Fibroblast of gingiva (primary cell): ENCODE data around the gene HTT-AS.

Source experiments
- DNase-seq: peaks from one replicate; pipeline ENCODE4 v3.0.0-alpha.2; 2011; ENCODE audit warnings: low read depth

Gene HTT-AS

DNA sequence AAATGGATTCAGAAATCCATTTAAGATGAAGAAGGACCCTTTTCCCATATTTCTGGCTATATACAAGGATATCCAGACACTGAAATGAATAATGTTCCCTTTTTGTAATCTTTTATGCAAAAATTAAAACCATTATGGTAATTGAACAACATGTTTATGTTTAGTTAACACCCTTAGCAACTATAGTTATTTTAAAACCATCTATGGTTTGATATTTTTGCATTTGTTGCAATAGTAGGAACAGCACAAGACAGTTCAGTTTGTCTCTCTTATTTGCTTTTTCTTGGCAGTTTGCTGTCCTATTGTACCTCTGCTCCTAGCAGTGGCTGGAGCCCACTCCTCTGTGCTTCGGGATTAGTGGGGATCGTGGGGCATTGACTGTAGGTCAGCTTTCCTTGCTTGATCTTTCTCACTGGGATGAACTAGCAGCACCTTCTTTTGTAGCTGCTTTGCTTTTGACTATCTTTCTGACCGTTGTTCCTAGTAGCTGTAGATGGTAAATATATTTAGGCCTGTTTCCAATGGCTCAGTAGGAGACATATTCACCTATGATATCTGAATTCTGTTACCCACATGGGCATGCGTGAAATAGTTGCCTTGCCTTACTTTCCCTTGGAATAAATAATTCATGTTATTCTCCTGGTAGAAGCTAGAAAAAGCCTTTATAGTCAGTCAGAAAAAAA is 12.9 kb upstream of the HTT-AS start:
- no peak for DNase-seq

- no peak for DNase-seq
These were observed 11.8 kb upstream of the HTT-AS start for GRCh38 chr4:3085948-3086670.

DNA sequence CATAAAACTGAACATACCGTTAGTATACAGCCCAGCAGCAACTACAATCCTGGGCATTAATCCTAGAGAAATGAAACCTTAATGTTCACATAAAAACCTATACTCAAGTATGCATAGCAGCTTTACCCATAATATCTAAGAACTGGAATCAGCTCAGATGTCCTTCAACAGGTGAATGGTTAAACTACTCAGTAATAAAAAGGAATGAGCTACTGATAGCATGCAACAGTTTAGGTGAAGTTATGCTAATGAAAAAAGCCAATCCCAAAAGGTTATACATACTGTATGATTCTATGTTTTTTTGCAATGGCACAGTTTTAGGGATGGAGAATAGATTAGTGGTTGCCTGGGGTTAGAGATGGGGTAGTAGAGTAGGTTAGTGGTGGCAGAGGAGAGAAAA is 9.4 kb upstream of the HTT-AS start:
- no peak for DNase-seq

DNA sequence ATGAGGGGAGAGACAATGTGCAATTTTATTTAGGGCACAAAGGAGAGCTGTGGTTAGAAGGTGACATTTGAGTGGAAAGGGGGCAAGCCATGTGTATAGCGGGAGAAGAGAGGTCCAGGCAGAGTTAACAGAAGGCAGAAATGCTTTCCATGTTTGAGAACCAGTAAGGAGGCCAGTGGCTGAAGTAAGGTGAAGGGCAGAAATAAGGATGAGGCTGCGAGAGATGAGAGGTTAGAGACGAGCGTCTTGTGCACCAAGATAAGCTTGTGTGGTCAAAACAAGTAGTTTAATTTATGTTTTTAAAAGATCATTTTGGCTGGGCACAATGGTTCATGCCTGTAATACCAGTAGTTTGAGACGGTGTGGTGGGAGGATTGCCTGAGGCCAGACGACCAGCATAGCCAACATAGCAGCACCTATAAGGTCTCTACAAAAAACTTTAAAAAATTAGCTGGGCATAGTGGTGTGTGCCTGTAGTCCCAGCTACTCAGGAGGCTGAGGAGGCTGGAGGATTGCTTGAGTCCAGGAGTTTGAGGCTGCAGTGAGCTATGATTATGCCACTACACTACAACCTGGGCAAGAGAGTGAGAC is 8.7 kb upstream of the HTT-AS start:
- no peak for DNase-seq

- DNase-seq, result no peak
These were observed 5.4 kb upstream of the HTT-AS start for GRCh38 chr4:3079694-3080123.

DNA sequence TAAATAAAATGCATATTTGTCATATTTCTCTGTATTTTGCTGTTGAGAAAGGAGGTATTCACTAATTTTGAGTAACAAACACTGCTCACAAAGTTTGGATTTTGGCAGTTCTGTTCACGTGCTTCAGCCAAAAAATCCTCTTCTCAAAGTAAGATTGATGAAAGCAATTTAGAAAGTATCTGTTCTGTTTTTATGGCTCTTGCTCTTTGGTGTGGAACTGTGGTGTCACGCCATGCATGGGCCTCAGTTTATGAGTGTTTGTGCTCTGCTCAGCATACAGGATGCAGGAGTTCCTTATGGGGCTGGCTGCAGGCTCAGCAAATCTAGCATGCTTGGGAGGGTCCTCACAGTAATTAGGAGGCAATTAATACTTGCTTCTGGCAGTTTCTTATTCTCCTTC is 3.5 kb upstream of the HTT-AS start:
- no peak for DNase-seq

DNA sequence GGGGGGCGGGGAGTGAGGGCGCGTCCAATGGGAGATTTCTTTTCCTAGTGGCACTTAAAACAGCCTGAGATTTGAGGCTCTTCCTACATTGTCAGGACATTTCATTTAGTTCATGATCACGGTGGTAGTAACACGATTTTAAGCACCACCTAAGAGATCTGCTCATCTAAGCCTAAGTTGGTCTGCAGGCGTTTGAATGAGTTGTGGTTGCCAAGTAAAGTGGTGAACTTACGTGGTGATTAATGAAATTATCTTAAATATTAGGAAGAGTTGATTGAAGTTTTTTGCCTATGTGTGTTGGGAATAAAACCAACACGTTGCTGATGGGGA is 1.3 kb upstream of the HTT-AS start:
- no peak for DNase-seq

DNA sequence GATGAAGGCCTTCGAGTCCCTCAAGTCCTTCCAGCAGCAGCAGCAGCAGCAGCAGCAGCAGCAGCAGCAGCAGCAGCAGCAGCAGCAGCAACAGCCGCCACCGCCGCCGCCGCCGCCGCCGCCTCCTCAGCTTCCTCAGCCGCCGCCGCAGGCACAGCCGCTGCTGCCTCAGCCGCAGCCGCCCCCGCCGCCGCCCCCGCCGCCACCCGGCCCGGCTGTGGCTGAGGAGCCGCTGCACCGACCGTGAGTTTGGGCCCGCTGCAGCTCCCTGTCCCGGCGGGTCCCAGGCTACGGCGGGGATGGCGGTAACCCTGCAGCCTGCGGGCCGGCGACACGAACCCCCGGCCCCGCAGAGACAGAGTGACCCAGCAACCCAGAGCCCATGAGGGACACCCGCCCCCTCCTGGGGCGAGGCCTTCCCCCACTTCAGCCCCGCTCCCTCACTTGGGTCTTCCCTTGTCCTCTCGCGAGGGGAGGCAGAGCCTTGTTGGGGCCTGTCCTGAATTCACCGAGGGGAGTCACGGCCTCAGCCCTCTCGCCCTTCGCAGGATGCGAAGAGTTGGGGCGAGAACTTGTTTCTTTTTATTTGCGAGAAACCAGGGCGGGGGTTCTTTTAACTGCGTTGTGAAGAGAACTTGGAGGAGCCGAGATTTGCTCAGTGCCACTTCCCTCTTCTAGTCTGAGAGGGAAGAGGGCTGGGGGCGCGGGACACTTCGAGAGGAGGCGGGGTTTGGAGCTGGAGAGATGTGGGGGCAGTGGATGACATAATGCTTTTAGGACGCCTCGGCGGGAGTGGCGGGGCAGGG is 711 bp upstream of the HTT-AS start:
- DNase-seq, result peak; percentile 34

DNA sequence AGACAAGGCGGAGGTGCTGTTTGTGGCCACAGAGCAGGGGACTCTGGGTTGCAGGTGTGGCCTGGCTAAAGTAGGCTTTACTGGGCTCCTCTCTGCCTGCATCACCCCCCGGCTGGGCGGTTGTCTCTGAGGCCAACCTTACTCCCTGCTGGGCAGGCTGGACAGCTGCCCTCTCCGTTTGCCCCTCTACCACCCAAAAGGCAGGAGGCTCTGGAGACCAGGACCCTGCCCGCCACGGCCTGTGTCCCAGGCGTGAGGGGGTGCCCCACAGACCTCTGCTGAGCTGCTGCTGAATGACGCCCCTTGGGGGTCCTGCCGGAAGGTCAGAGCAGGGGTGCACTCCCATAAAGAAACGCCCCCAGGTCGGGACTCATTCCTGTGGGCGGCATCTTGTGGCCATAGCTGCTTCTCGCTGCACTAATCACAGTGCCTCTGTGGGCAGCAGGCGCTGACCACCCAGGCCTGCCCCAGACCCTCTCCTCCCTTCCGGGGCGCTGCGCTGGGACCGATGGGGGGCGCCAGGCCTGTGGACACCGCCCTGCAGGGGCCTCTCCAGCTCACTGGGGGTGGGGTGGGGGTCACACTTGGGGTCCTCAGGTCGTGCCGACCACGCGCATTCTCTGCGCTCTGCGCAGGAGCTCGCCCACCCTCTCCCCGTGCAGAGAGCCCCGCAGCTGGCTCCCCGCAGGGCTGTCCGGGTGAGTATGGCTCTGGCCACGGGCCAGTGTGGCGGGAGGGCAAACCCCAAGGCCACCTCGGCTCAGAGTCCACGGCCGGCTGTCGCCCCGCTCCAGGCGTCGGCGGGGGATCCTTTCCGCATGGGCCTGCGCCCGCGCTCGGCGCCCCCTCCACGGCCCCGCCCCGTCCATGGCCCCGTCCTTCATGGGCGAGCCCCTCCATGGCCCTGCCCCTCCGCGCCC is 920 bp downstream of the HTT-AS start:
- DNase-seq, result no peak

GRCh38 chr4:3071811-3072210 is 2.5 kb downstream of the HTT-AS start:
- peak; percentile 43 for DNase-seq

- no peak for DNase-seq
These were observed 3.4 kb downstream of the HTT-AS start for GRCh38 chr4:3070709-3071500.

DNA sequence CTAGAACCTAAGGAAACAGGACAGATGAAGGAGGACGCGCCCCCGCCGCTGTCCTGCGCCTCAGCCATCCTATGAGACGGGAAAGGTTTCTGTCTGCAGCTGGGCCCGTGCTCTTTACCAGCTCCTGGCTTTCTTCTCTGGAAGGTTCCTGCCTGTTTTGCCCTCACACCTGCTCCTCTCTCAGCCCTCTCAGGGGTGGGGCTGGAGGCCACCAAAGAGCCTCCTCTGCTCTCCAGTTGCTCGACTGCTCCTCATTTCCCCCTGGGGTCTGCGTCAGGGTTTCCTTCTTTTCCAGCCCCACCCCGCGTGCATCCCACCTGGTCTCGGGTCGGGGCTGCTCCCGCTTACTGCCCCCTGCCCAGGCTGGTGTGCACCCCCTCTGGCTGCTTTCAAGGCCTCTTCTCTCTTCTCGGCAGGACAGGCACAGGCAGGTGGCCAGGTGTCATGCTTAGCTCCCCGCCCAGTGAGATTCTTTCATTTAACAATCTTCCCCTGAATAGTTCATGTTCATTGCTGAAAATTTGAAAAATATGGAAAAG is 4.6 kb downstream of the HTT-AS start:
- no peak for DNase-seq

GRCh38 chr4:3067473-3068001 is 6.8 kb downstream of the HTT-AS start:
- no peak for DNase-seq

DNA sequence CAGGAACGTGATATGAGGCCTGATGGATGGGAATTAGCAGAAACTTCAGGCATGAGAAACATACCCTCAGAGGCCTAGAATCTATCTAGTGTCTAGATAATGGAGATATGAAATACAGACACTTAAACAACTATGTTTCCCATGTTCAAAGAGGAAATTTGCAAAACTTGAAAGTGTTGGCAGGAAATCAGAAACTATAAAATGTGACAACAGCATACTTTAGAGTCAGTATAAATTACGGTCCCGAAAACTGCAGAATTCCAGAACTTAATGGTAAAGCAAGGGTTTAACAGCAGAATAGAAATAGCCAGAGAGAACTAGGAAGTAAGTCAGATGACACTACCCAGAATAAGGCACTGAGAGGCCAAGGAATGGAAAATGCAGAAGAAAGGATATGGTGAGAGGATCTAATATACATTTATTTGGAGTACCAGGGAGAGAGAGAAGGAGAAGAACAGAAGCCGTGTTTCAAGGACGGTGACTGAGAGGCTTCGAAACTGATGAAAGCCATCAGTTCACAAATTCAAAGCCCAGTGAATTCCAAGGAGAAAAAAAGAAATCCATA is 7.4 kb downstream of the HTT-AS start:
- DNase-seq, result no peak

GRCh38 chr4:3065551-3065950 is 8.8 kb downstream of the HTT-AS start:
- no peak for DNase-seq

- DNase-seq, result no peak
These were observed 11.9 kb downstream of the HTT-AS start for GRCh38 chr4:3062471-3062870.

DNA sequence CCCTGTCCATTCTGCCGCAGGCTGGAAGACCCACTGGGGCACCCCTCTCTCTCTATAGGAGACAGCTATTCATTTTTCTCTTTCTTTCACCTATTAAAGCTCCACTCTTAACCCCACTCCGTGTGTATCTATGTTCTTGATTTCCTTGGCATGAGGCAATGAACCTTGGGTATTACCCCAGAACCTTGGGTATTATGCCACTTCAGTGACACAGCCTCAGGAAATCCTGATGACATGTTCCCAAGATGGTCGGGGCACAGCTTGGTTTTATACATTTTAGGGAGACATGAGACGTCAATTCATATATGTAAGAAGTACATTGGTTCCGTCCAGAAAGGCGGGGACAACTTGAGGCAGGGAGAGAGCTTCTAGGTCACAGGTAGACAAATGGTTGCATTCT is 13.4 kb downstream of the HTT-AS start:
- DNase-seq, result no peak

DNA sequence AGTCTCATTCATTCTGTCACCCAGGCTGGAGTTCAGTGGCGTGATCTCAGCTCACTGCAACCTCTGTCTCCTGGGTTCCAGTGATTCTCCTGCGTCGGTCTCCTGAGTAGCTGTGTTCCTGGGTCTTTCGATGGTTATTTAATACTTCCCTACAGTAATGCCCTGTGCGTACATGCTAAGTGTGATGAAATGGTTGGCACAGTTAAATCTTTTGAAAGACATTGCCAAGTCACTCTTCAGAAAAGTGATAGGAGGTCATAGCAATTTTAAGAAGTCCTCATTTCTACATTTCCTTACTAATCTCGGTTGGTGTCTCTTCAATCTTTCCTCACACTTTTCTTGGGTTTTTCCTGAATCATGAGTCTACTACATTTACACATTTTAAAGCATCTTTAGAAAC is 14.4 kb downstream of the HTT-AS start:
- DNase-seq, result no peak

- DNase-seq, result no peak
These were observed 20.1 kb downstream of the HTT-AS start for GRCh38 chr4:3054169-3054759.
